ENCODE measurements around the gene HLA-DQA2. TPM values are rescaled to one million over a fixed set of nuclear protein-coding genes. Genes with fewer than 3 reads are reported as not detected.

HLA-DQA2 gene
- total and polyA plus RNA-seq, 2 donors from 2014 or later = 6.4 to 10.0 TPM

DNA sequence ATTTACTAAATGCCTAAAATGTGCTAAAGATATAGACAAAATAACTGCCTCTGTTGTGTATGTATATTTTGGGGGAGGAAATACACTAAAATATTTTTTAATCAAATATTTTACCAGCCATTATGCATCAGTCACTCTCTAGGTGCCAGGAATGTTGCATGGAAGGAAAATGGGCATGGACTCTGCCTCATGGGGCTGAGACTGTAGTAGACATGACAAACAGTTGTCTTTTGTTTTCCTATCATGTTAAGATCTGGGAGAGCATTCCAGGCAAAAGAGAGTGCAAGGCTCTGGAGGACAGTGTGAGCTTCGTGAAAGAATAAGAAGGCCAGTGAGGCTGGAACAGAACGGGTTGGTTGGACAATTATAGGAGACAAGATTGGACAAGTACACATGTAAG is 49.1 kb downstream of the HLA-DQA2 start:
- DNase-seq (no peak), FAIRE-seq (no peak)
- no peaks in the 10 kb centered on the region for H3K4me1 ChIP-seq (ENCODE audit: control insufficient read depth in 2 of 3, insufficient read depth in 2 of 3, low read depth in 1 of 3, low read length in 3 of 3)
- TF ChIP-seq, protein P1, sequence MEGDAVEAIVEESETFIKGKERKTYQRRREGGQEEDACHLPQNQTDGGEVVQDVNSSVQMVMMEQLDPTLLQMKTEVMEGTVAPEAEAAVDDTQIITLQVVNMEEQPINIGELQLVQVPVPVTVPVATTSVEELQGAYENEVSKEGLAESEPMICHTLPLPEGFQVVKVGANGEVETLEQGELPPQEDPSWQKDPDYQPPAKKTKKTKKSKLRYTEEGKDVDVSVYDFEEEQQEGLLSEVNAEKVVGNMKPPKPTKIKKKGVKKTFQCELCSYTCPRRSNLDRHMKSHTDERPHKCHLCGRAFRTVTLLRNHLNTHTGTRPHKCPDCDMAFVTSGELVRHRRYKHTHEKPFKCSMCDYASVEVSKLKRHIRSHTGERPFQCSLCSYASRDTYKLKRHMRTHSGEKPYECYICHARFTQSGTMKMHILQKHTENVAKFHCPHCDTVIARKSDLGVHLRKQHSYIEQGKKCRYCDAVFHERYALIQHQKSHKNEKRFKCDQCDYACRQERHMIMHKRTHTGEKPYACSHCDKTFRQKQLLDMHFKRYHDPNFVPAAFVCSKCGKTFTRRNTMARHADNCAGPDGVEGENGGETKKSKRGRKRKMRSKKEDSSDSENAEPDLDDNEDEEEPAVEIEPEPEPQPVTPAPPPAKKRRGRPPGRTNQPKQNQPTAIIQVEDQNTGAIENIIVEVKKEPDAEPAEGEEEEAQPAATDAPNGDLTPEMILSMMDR (IDR thresholded peaks at IDR 0.05; ENCODE audit: borderline replicate concordance, extremely low read depth, insufficient read depth) = no peak
- H3K36me3 ChIP-seq (ENCODE audit: control insufficient read depth in 2 of 3, insufficient read depth in 3 of 3, low read length in 3 of 3) = no peaks in the 10 kb centered on the region
- H3K27ac ChIP-seq (ENCODE audit: low read depth in 2 of 2, low read length in 2 of 2) = no peak overlapping the region
- intact Hi-C loops (cut with DNase I) = no loop called here
- no peak overlapping the region for H3K9ac ChIP-seq (ENCODE audit: low read length in 3 of 3)
- no peaks in the 10 kb centered on the region for H3K27me3 ChIP-seq (ENCODE audit: control insufficient read depth, insufficient read depth, low read length)
- no peaks in the 10 kb centered on the region for H3K9me3 ChIP-seq (ENCODE audit: control insufficient read depth in 2 of 3, insufficient read depth in 1 of 3, low read length in 3 of 3)
- no peak overlapping the region for H3K4me3 ChIP-seq (ENCODE audit: low read length in 3 of 3)

DNA sequence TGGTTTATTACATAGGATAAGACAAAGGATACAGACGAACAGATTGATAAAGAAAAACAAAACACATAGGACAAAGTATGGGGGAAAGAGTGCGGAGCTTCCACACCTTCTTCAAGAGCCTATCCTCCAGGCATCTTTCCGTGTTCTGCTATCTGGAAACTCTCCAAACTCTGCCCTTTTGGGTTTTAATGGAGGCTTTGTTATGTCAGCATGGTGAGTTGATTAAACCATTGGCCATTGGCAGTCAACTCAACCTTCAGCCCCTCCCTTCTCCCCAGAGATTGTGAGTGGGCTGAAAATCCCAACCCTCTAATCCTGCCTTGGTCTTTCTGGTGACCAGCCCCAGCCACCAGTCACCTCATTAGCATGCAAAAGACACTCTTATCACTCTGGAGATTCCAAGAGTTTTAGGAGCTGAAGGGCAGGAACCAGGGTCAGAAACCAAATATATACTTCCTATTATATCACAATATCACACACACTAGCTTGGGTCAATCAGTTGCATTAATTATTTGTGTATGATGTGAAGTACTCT is 51.8 kb downstream of the HLA-DQA2 start:
- Histone ChIP-seq H3K36me3 (ENCODE audit: control insufficient read depth in 2 of 3, insufficient read depth in 3 of 3, low read length in 3 of 3) (no peaks in the 10 kb centered on the region), H3K9me3 (ENCODE audit: control insufficient read depth in 2 of 3, insufficient read depth in 1 of 3, low read length in 3 of 3) (no peaks in the 10 kb centered on the region), H3K4me3 (ENCODE audit: low read length in 3 of 3) (no peak overlapping the region), H3K27ac (ENCODE audit: low read depth in 2 of 2, low read length in 2 of 2) (no peak overlapping the region), H3K9ac (ENCODE audit: low read length in 3 of 3) (no peak overlapping the region), H3K4me1 (ENCODE audit: control insufficient read depth in 2 of 3, insufficient read depth in 2 of 3, low read depth in 1 of 3, low read length in 3 of 3) (peaks cover 0 to 5% (median 4%) of the 10 kb centered on the region in 3 donors), H3K27me3 (ENCODE audit: control insufficient read depth, insufficient read depth, low read length) (no peaks in the 10 kb centered on the region)
- TF ChIP-seq, protein P1 (IDR thresholded peaks at IDR 0.05; ENCODE audit: borderline replicate concordance, extremely low read depth, insufficient read depth) = no peak
- intact Hi-C loops (cut with DNase I) = no loop called here
- FAIRE-seq = no peak
- no peak for DNase-seq

- Histone ChIP-seq H3K9ac (ENCODE audit: low read length in 3 of 3) (no peak overlapping the region), H3K4me3 (ENCODE audit: low read length in 3 of 3) (no peak overlapping the region), H3K27me3 (ENCODE audit: control insufficient read depth, insufficient read depth, low read length) (no peaks in the 10 kb centered on the region), H3K4me1 (ENCODE audit: control insufficient read depth in 2 of 3, insufficient read depth in 2 of 3, low read depth in 1 of 3, low read length in 3 of 3) (peaks cover 0 to 5% (median 4%) of the 10 kb centered on the region in 3 donors), H3K9me3 (ENCODE audit: control insufficient read depth in 2 of 3, insufficient read depth in 1 of 3, low read length in 3 of 3) (no peaks in the 10 kb centered on the region), H3K36me3 (ENCODE audit: control insufficient read depth in 2 of 3, insufficient read depth in 3 of 3, low read length in 3 of 3) (no peaks in the 10 kb centered on the region), H3K27ac (ENCODE audit: low read depth in 2 of 2, low read length in 2 of 2) (no peak overlapping the region)
- TF ChIP-seq, protein P1 (IDR thresholded peaks at IDR 0.05; ENCODE audit: borderline replicate concordance, extremely low read depth, insufficient read depth) = no peak
- intact Hi-C loops (cut with DNase I) = no loop called here
- FAIRE-seq = no peak
- no peak for DNase-seq
Measured at GRCh38 chr6:32794510-32794909, 53.3 kb downstream of the HLA-DQA2 start.

Small RNAs within 50 kb of the gene (microRNA-seq; reads per million reads assigned to microRNA genes)
- gene MIR3135B = not detected

Other genes with a start within 250 kb of the HLA-DQA2 start
- 2.8 TPM for gene HLA-DRB5, start 211.1 kb upstream of the HLA-DQA2 start, total RNA-seq
- 59.9 TPM for gene HLA-DRB5, start 211.1 kb upstream of the HLA-DQA2 start, polyA plus RNA-seq (ENCODE audit: insufficient read depth, low read depth, low replicate concordance)
- 267 TPM for gene HLA-DRB1, start 151.5 kb upstream of the HLA-DQA2 start, total RNA-seq
- gene HLA-DRB1, start 151.5 kb upstream of the HLA-DQA2 start, polyA plus RNA-seq (ENCODE audit: insufficient read depth, low read depth, low replicate concordance) = 280 TPM
- gene HLA-DQA1, start 104.0 kb upstream of the HLA-DQA2 start, total RNA-seq = 63.5 TPM
- gene HLA-DQA1, start 104.0 kb upstream of the HLA-DQA2 start, polyA plus RNA-seq (ENCODE audit: insufficient read depth, low read depth, low replicate concordance) = 29.6 TPM
- 13.8 TPM for gene HLA-DQB1, start 74.7 kb upstream of the HLA-DQA2 start, total RNA-seq
- 48.0 TPM for gene HLA-DQB1, start 74.7 kb upstream of the HLA-DQA2 start, polyA plus RNA-seq (ENCODE audit: insufficient read depth, low read depth, low replicate concordance)
- 15.1 TPM for gene HLA-DQB2, start 22.1 kb downstream of the HLA-DQA2 start, total RNA-seq
- 1.7 TPM for gene HLA-DQB2, start 22.1 kb downstream of the HLA-DQA2 start, polyA plus RNA-seq (ENCODE audit: insufficient read depth, low read depth, low replicate concordance)
- 6.1 TPM for gene HLA-DOB, start 75.6 kb downstream of the HLA-DQA2 start, total RNA-seq
- gene HLA-DOB, start 75.6 kb downstream of the HLA-DQA2 start, polyA plus RNA-seq (ENCODE audit: insufficient read depth, low read depth, low replicate concordance) = 1.9 TPM
- gene TAP2, start 97.3 kb downstream of the HLA-DQA2 start, total RNA-seq = 37.6 TPM
- gene TAP2, start 97.3 kb downstream of the HLA-DQA2 start, polyA plus RNA-seq (ENCODE audit: insufficient read depth, low read depth, low replicate concordance) = 25.4 TPM
- gene PSMB8, start 102.7 kb downstream of the HLA-DQA2 start, total RNA-seq = 79.6 TPM
- gene PSMB8, start 102.7 kb downstream of the HLA-DQA2 start, polyA plus RNA-seq (ENCODE audit: insufficient read depth, low read depth, low replicate concordance) = 90.6 TPM
- gene TAP1, start 112.3 kb downstream of the HLA-DQA2 start, total RNA-seq = 45.4 TPM
- gene TAP1, start 112.3 kb downstream of the HLA-DQA2 start, polyA plus RNA-seq (ENCODE audit: insufficient read depth, low read depth, low replicate concordance) = 32.1 TPM
- gene PSMB9, start 112.8 kb downstream of the HLA-DQA2 start, total RNA-seq = 56.6 TPM
- 52.8 TPM for gene PSMB9, start 112.8 kb downstream of the HLA-DQA2 start, polyA plus RNA-seq (ENCODE audit: insufficient read depth, low read depth, low replicate concordance)
- gene HLA-DMB, start 199.6 kb downstream of the HLA-DQA2 start, total RNA-seq = 78.0 TPM
- gene HLA-DMB, start 199.6 kb downstream of the HLA-DQA2 start, polyA plus RNA-seq (ENCODE audit: insufficient read depth, low read depth, low replicate concordance) = 45.5 TPM
- 98.5 TPM for gene HLA-DMA, start 211.7 kb downstream of the HLA-DQA2 start, total RNA-seq
- 101 TPM for gene HLA-DMA, start 211.7 kb downstream of the HLA-DQA2 start, polyA plus RNA-seq (ENCODE audit: insufficient read depth, low read depth, low replicate concordance)
- 184 TPM for gene BRD2, start 227.2 kb downstream of the HLA-DQA2 start, total RNA-seq
- gene BRD2, start 227.2 kb downstream of the HLA-DQA2 start, polyA plus RNA-seq (ENCODE audit: insufficient read depth, low read depth, low replicate concordance) = 73.9 TPM

Data from kidney (tissue), 14 donors.